Measurements from ENCODE around the gene MT3.

The MT3 gene

DNA sequence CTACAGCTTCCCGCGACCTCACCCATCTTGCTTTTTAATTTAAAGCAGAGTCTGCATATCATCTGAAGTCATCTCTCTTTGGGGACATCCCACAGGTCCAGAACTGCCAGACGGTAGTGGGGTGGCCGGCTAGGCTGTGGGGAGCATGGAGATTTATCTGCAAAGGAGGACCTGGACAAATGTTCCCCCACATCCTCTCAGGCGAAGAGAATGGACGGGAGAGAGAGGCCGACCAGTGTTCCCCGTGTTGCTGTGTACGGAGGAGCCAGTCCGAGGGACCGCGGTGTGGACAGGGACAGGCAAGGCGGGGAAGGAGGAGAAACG lies 42.5 kb downstream of the MT3 start:
- no peak for DNase-seq

DNA sequence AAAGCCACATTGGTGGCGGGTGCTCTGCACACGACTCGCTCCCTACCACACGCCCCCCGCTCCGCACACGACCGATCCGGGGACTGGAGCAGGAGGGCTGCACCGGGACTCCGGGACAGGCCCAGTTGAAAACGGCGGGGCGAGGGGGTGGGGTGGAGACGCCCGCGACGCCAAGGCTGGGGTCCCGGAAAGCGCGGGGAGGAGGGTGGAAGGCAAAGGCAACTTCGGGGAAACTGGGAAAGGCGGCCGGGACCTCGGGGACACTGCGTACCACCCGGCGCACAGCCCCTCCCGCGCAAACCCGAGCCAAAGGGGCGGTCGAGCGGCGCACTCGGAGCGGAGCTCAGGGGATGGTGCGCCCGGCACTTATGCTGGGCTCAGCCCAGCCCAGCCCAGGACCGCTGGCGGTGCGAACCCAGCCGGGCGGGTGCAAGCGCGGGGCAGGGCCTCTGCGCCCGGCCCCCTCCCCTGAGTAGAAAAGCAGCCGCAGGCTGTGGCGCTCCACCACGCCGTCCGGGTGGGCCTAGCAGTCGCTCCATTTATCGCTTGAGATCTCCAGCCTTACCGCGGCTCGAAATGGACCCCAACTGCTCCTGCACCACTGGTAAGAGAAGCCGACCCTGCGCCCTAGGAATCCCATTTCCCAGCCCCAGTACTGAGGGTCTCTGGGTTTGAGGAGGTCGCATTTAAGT lies 43.0 kb downstream of the MT3 start, which contains the start of gene MT1M:
Gene MT1M, plus strand, starts transcription at position 504 of the 692 bp plus-strand sequence. Its CDS starts 73 bp downstream, at position 577.
- no peak for DNase-seq

DNA sequence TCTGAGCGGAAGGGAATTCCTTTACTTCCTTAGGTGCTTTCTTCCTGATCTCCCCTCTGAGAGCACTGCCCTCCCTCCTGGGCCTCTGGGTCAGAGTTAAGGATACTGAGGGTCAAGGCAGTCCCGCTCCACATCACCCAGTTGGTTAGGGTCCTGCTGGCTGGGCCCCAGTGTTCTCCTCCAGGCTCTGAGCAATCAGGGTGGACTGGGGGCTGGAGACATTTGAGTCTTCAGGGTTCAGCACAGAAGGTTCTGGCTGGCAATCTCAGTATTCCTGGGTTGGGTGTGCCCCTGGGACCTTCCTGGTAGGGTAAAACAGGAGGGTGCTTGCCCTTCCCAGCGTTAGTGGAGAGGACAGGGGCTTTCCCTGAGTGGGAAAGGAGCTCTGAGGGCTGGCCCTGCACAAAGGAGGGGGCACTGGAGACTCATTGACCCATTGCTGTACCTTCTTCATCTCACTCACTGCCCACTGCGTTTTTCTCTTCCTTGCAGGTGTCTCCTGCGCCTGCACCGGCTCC lies 43.6 kb downstream of the MT3 start:
- no peak for DNase-seq

DNA sequence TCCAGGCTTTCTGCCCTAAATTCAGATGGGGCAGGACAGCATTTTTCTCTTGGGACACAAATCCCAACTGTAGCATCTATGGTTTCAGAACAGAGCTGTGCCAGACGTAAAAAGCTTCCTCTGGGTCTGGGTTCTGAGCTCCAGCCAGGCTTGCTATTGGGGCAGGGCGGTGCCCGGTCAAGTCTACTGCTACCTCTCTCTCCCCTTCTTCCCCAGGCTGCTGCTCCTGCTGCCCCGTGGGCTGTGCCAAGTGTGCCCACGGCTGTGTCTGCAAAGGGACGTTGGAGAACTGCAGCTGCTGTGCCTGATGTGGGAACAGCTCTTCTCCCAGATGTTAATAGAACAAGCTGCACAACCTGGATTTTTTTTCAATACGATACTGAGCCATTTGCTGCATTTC lies 44.2 kb downstream of the MT3 start:
- no peak for DNase-seq

DNA sequence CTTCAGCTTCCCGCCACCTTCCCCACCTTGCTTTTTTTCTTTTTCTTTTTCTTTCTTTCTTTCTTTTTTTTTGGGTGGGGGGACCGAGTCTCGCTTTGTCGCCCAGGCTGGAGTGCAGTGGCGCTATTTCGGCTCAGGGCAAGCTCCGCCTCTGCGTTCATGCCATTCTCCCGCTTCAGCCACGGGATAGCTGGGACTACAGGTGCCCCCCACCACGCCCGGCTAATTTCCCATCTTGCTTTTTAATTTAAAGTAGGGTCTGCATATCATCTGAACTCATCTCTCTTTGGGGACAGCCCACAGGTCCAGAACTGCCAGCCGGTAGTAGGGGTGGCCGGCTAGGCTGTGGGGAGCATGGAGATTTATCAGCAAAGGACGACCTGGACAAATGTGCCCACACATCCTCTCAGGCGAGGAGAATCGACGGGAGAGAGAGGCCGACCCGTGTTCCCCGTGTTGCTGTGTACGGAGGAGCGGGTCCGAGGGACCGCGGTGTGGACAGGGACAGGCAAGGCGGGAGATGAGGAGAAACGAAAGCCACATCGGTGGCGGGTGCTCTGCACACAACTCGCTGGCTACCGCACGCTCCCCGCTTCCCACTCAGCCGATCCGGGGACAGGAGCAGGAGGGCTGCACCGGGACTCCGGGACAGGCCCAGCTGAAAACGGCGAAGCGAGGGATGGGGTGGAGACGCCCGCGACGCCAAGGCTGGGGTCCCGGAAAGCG lies 45.5 kb downstream of the MT3 start:
- DNase-seq, result no peak

DNA sequence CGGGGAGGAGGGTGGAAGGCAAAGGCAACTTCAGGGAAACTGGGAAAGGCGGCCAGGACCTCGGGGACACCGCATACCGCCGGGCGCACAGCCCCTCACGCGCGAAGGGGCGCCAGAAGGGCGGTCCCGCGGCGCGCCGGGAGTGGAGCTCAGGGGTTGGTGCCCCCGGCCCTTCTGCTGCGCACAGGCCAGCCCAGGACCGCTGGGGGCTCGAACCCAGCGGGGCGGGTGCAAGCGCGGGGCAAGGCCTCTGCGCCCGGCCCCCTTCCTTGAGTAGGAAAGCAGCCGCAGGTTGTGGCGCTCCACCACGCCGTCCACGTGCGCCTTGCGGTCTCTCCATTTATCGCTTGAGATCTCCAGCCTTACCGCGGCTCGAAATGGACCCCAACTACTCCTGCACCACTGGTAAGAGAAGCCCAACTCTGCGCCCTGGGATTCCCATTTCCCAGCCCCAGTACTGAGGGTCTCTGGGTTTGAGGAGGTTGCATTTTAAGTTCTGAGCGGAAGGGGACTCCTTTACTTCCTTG lies 46.2 kb downstream of the MT3 start:
- DNase-seq, result no peak

DNA sequence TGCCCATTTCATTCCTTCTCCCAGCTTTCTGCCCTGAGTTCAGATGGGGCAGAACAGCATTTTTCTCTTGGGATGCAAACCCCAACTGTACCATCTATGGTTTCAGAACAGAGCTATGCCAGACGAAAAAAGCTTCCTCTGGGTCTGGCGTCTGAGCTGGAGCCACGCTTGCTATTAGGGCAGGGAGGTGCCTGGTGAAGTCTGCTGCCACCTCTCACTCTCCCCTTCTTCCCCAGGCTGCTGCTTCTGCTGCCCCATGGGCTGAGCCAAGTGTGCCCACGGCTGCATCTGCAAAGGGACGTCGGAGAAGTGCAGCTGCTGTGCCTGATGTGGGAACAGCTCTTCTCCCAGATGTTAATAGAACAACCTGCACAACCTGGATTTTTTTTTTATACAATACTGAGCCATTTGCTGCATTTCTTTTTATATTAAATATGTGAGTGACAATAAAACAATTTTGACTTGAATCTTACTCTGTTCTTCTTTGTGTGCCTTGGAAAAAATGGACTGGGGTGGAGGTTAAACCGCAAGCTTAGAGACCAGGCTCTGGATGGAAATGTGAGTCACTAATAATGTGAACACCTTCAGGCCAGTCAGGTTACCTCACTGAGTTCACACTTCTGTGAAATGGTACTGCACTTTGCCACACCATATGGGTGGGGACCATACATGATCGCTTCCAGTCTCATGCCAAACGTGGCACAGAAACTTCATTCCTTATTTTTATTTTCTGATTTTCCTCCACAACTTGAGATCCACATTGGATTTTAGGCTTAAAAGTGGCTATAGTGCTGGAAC lies 47.5 kb downstream of the MT3 start:
- DNase-seq, result no peak

DNA sequence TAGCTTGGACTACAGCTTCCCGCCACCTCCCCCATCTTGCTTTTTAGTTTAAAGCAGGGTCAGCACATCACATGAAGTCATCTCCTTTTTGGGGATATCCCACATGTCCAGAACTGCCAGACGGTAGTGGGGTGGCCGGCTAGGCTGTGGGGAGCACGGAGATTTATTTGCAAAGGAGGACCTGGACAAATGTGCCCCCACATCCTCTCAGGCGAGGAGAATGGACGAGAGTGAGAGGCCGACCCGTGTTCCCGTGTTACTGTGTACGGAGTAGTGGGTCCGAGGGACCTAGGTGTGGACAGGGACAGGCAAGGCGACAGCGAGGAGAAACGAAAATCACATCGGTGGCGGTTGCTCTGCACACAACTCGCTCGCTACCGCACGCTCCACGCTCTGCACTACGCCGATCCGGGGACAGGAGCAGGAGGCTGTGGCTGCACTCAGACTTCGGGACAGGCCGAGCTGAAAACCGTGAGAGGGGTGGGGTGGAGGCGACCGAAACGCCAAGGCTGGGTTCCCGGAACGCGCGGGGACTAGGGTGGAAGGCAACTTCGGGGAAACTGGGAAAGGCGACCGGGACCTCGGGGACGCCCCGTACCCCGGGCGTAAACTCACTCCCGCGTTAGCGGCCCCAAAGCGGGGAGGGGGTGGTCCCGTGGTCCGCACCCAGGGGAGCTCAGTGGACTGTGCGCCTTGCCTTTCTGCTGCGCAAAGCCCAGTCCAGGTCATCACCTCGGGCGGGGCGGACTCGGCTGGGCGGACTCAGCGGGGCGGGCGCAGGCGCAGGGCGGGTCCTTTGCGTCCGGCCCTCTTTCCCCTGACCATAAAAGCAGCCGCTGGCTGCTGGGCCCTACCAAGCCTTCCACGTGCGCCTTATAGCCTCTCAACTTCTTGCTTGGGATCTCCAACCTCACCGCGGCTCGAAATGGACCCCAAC lies 48.8 kb downstream of the MT3 start, which contains the start of gene MT1A:
Gene MT1A, plus strand, starts transcription at position 853 of the 937 bp plus-strand sequence. Its CDS starts 73 bp downstream, at position 926.
- no peak for DNase-seq

DNA sequence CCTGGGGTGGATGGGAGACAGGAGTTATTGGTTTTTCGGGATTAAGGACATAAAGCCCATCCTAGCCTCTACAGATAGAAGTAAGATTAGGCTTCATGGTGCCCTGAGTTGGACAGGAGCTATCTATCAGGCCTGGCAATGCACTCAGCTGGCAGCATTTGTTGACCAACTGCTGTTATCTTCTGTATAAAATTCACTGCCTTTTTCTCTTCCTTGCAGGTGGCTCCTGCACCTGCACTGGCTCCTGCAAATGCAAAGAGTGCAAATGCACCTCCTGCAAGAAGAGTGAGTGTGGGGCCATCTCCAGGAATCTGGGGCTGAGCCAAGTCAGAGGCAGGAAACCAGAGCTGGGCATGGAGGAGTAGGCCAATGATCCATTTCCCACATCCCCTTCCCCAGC lies 49.7 kb downstream of the MT3 start:
- DNase-seq, result no peak

DNA sequence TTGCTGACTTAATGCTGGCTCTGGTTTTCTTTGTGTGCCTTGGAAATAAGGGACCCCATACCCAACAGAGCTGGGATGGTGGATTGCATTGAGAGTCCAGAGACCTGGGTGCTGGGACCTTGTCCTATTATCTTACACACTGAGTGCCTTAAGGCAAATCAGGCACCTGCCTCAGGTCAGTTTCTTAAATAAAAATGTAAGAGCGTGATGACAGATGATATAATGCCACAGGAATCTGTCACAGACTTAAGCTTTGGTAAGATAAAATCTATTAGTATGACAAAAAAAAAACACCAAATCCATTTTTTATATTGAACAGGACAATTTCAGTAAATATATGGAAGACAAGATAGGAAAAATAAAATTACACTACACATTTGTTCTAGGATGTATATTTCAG lies 50.7 kb downstream of the MT3 start:
- DNase-seq, result no peak

Data from NCI-H1694 (cell line).